H9 (cell line): ENCODE measurements around the gene FARS2. TPM values are rescaled to one million over a fixed set of nuclear protein-coding genes. Genes with fewer than 3 reads are reported as not detected.

Experiments
- DNase-seq: peaks from one replicate; pipeline ENCODE4 v3.0.0-alpha.2; 2017
- H2AFZ ChIP-seq: one replicate; pipeline ENCODE4 v1.6.1; 2013; ENCODE audit warnings: mild to moderate bottlenecking, low read length, control low read depth, moderate library complexity
- H2AK5ac ChIP-seq: 2 replicates; pipeline ENCODE4 v1.6.1; 2013; ENCODE audit warnings: low read length, control low read depth, mixed read lengths; ENCODE audit not compliant: insufficient read length
- H2BK120ac ChIP-seq: one replicate; pipeline ENCODE4 v1.6.1; 2013; ENCODE audit warnings: low read depth, mild to moderate bottlenecking, low read length, control low read depth, inconsistent platforms; ENCODE audit not compliant: poor library complexity, severe bottlenecking
- H2BK12ac ChIP-seq: 2 replicates; pipeline ENCODE4 v1.6.1; 2013; ENCODE audit warnings: low read length, control low read depth, mixed read lengths, low read depth; ENCODE audit not compliant: insufficient read length
- H2BK15ac ChIP-seq: 2 replicates; pipeline ENCODE4 v1.6.1; 2013; ENCODE audit warnings: low read depth, low read length, control low read depth
- H2BK20ac ChIP-seq: one replicate; pipeline ENCODE4 v1.6.1; 2013; ENCODE audit warnings: low read depth, mild to moderate bottlenecking, low read length, control low read depth, inconsistent platforms; ENCODE audit not compliant: poor library complexity, severe bottlenecking
- H2BK5ac ChIP-seq: 2 replicates; pipeline ENCODE4 v1.6.1; 2013; ENCODE audit warnings: low read length, control low read depth, mixed read lengths; ENCODE audit not compliant: insufficient read length
- H3K14ac ChIP-seq: 2 replicates; pipeline ENCODE4 v1.6.1; 2013; ENCODE audit warnings: low read length, control low read depth; ENCODE audit not compliant: insufficient read depth
- H3K18ac ChIP-seq: 2 replicates; pipeline ENCODE4 v1.6.1; 2013; ENCODE audit warnings: low read depth, mild to moderate bottlenecking, mixed read lengths, low read length, control low read depth; ENCODE audit not compliant: insufficient read length
- H3K23ac ChIP-seq: 2 replicates; pipeline ENCODE4 v1.6.1; 2013; ENCODE audit warnings: low read length, control low read depth, mixed read lengths, low read depth; ENCODE audit not compliant: insufficient read length
- H3K23me2 ChIP-seq: 2 replicates; pipeline ENCODE4 v1.6.1; 2013; ENCODE audit warnings: low read depth, mild to moderate bottlenecking, mixed read lengths, low read length, control low read depth; ENCODE audit not compliant: insufficient read length, poor library complexity, severe bottlenecking
- H3K27ac ChIP-seq: 2 replicates; pipeline ENCODE4 v1.5.1; 2013; ENCODE audit warnings: low read length, control low read depth, mixed read lengths, low read depth; ENCODE audit not compliant: insufficient read length
- H3K27me3 ChIP-seq: 2 replicates; pipeline ENCODE4 v1.6.1; 2013; ENCODE audit warnings: low read length, control low read depth, inconsistent platforms; ENCODE audit not compliant: insufficient read depth
- H3K4ac ChIP-seq: 2 replicates; pipeline ENCODE4 v1.6.1; 2013; ENCODE audit warnings: low read depth, mild to moderate bottlenecking, control low read depth, inconsistent platforms, low read length, moderate library complexity
- H3K4me1 ChIP-seq: 2 replicates; pipeline ENCODE4 v1.6.1; 2013; ENCODE audit warnings: low read length, control low read depth, inconsistent platforms; ENCODE audit not compliant: insufficient read depth
- H3K4me2 ChIP-seq: 2 replicates; pipeline ENCODE4 v1.6.1; 2013; ENCODE audit warnings: low read length, control low read depth, mixed read lengths; ENCODE audit not compliant: insufficient read length, insufficient read depth
- H3K56ac ChIP-seq: 2 replicates; pipeline ENCODE4 v1.6.1; 2013; ENCODE audit warnings: low read depth, mild to moderate bottlenecking, mixed read lengths, low read length, control low read depth; ENCODE audit not compliant: insufficient read length
- H3K79me1 ChIP-seq: 2 replicates; pipeline ENCODE4 v1.6.1; 2013; ENCODE audit warnings: low read depth, mild to moderate bottlenecking, moderate library complexity, low read length, control low read depth, inconsistent platforms; ENCODE audit not compliant: insufficient read depth, poor library complexity, severe bottlenecking
- H3K79me2 ChIP-seq: 2 replicates; pipeline ENCODE4 v1.6.1; 2013; ENCODE audit warnings: low read length, control low read depth, inconsistent platforms; ENCODE audit not compliant: insufficient read depth
- H3K9ac ChIP-seq: 2 replicates; pipeline ENCODE4 v1.6.1; 2013; ENCODE audit warnings: low read length, control low read depth, mixed read lengths; ENCODE audit not compliant: insufficient read length; ENCODE audit errors: extremely low read depth
- H3K9me3 ChIP-seq: one replicate; pipeline ENCODE4 v1.6.1; 2013; ENCODE audit warnings: low read depth, low read length, inconsistent platforms; ENCODE audit not compliant: control insufficient read depth
- H3T11ph ChIP-seq: one replicate; pipeline ENCODE4 v1.6.1; 2013; ENCODE audit warnings: mild to moderate bottlenecking, low read length, control low read depth, inconsistent platforms
- H4K20me1 ChIP-seq: one replicate; pipeline ENCODE4 v1.6.1; 2013; ENCODE audit not compliant: control insufficient read depth, insufficient read length, insufficient read depth
- H4K5ac ChIP-seq: 2 replicates; pipeline ENCODE4 v1.6.1; 2013; ENCODE audit warnings: low read depth, mild to moderate bottlenecking, mixed read lengths, low read length, control low read depth; ENCODE audit not compliant: insufficient read length
- H4K8ac ChIP-seq: replicated peaks from 2 replicates; pipeline ENCODE4 v1.6.1; 2013; ENCODE audit warnings: low read length, control low read depth, mixed read lengths, low read depth; ENCODE audit not compliant: insufficient read length
- H4K91ac ChIP-seq: 2 replicates; pipeline ENCODE4 v1.6.1; 2013; ENCODE audit warnings: low read depth, mild to moderate bottlenecking, moderate library complexity, mixed read lengths, low read length, control low read depth; ENCODE audit not compliant: insufficient read length
- H3K27ac Mint-ChIP-seq, 3 experiments: 2 replicates in 2 of 3; 3 replicates in 1 of 3; pipeline ENCODE4 v1.8.0; 2020 to 2021; ENCODE audit warnings: mixed read lengths in 3 of 3, mild to moderate bottlenecking in 1 of 3, moderate library complexity in 1 of 3
- H3K27me3 Mint-ChIP-seq: 2 replicates; pipeline ENCODE4 v1.8.0; 2021; ENCODE audit warnings: low read depth, mild to moderate bottlenecking, moderate library complexity, mixed read lengths
- H3K36me3 Mint-ChIP-seq, 3 experiments: 2 replicates in 2 of 3; 3 replicates in 1 of 3; pipeline ENCODE4 v1.8.0; 2020 to 2021; ENCODE audit warnings: low read depth in 3 of 3, mixed read lengths in 3 of 3; ENCODE audit not compliant: insufficient read depth in 1 of 3
- H3K4me1 Mint-ChIP-seq, 2 experiments: 2 replicates each; pipeline ENCODE4 v1.8.0; 2020; ENCODE audit warnings: mixed read lengths in 2 of 2
- H3K4me3 Mint-ChIP-seq, 2 experiments: 2 replicates in 1 of 2; 3 replicates in 1 of 2; pipeline ENCODE4 v1.8.0; 2020 to 2021; ENCODE audit warnings: mild to moderate bottlenecking in 2 of 2, mixed read lengths in 2 of 2, moderate library complexity in 1 of 2
- H3K9me3 Mint-ChIP-seq, 2 experiments: 2 replicates in 1 of 2; 3 replicates in 1 of 2; pipeline ENCODE4 v1.8.0; 2020; ENCODE audit warnings: mild to moderate bottlenecking in 2 of 2, mixed read lengths in 2 of 2, moderate library complexity in 1 of 2
- WGBS: extraction: QIAGEN DNeasy Blood & Tissue Kit; methylation state at CpG from one replicate; pipeline ENCODE4 v1.1.7; 2013; ENCODE audit warnings: missing lambda C conversion rate, low lambda C conversion rate, mixed read lengths; ENCODE audit not compliant: insufficient read length; ENCODE audit errors: extremely low coverage; 5-methylcytosine and 5-hydroxymethylcytosine counted together
- total RNA-seq: library from RNA; stranded (reverse); gene quantifications from 2 replicates; pipeline ENCODE4 v1.2.1, GENCODE V29; 2021
- TF ChIP-seq, protein P1 (sequence below): fragments of 200-600 bp; sonication (generic); conservative IDR thresholded peaks from 3 replicates; pipeline ENCODE4 v1.8.0; 2021; ENCODE audit warnings: antibody characterized with exemption, mild to moderate bottlenecking

The FARS2 gene
- total RNA-seq, 1 experiment from 2014 or later: 8.5 TPM

DNA sequence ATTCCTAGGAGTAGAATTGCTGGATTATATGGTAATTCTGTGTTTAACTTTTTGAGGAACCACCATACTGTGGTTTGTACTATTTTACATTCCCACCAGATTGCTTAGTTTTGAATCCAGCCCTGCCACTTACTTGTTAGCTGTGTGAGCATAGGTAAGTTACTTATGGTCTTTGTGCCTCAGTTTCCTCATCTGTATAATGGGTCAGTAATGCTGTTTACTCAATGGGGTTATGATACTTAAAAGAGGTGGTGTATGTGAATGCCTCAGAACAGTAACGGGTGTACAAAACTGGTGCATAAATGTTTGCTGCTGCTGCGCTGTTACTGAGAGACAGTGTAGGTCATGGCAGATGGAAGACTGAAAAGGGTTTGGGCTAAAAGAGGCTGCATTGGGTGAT lies 506.2 kb downstream of the FARS2 start:
- peaks cover 9 to 21% (median 10%) of the 10 kb centered on the region in 3 experiments for H3K36me3 Mint-ChIP-seq

More for the DNA sequence above, 506.2 kb downstream of the FARS2 start:
- no peaks in the 10 kb centered on the region for H3K9me3 ChIP-seq
- no peak overlapping the region for H2BK120ac ChIP-seq
- H3K27me3 ChIP-seq: no peaks in the 10 kb centered on the region
- no peak overlapping the region for H3K14ac ChIP-seq
- TF ChIP-seq, protein P1, sequence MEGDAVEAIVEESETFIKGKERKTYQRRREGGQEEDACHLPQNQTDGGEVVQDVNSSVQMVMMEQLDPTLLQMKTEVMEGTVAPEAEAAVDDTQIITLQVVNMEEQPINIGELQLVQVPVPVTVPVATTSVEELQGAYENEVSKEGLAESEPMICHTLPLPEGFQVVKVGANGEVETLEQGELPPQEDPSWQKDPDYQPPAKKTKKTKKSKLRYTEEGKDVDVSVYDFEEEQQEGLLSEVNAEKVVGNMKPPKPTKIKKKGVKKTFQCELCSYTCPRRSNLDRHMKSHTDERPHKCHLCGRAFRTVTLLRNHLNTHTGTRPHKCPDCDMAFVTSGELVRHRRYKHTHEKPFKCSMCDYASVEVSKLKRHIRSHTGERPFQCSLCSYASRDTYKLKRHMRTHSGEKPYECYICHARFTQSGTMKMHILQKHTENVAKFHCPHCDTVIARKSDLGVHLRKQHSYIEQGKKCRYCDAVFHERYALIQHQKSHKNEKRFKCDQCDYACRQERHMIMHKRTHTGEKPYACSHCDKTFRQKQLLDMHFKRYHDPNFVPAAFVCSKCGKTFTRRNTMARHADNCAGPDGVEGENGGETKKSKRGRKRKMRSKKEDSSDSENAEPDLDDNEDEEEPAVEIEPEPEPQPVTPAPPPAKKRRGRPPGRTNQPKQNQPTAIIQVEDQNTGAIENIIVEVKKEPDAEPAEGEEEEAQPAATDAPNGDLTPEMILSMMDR: no peak
- no peak overlapping the region for H3K23ac ChIP-seq
- no peaks in the 10 kb centered on the region for H3K23me2 ChIP-seq
- no peaks in the 10 kb centered on the region for H3K27me3 Mint-ChIP-seq
- no peak overlapping the region for H2BK20ac ChIP-seq
- H3K27ac Mint-ChIP-seq: no peak overlapping the region
- no peak overlapping the region for H3K9ac ChIP-seq
- no CpG with 5 or more reads among the region's 2 CpGs for WGBS
- no peak overlapping the region for H3K4me3 Mint-ChIP-seq
- H3K56ac ChIP-seq: no peak overlapping the region
- no peak overlapping the region for H3K4me2 ChIP-seq
- peaks cover 4 to 8% of the 10 kb centered on the region in 2 experiments; a peak in 3 of 4 replicates for H3K4me1 Mint-ChIP-seq
- no peak overlapping the region for H3K27ac ChIP-seq
- no peak overlapping the region for H2AK5ac ChIP-seq
- no peak overlapping the region for H3T11ph ChIP-seq
- H3K79me1 ChIP-seq: no peaks in the 10 kb centered on the region
- no peak overlapping the region for H4K5ac ChIP-seq
- no peak overlapping the region for H4K91ac ChIP-seq
- H3K9me3 Mint-ChIP-seq: peaks cover 24 to 27% of the 10 kb centered on the region in 2 experiments
- no peak overlapping the region for H2BK15ac ChIP-seq
- no peak overlapping the region for H2AFZ ChIP-seq
- H3K79me2 ChIP-seq: no peaks in the 10 kb centered on the region
- H4K20me1 ChIP-seq: no peaks in the 10 kb centered on the region
- no peak overlapping the region for H3K4ac ChIP-seq
- no peak for DNase-seq
- H4K8ac ChIP-seq: no peak overlapping the region
- H3K4me1 ChIP-seq: no peaks in the 10 kb centered on the region
- no peak overlapping the region for H2BK5ac ChIP-seq
- no peak overlapping the region for H3K18ac ChIP-seq
- H2BK12ac ChIP-seq: no peak overlapping the region
